GM18870 (cell line): Measurements from ENCODE around the gene B3GAT2.

ENCODE experiments used
- ATAC-seq: cut with Tn5 transposase; IDR thresholded peaks from one replicate; pipeline ENCODE4 v1.9.1; 2021; ENCODE audit warnings: moderate library complexity; ENCODE audit not compliant: unreplicated experiment

Gene B3GAT2

DNA sequence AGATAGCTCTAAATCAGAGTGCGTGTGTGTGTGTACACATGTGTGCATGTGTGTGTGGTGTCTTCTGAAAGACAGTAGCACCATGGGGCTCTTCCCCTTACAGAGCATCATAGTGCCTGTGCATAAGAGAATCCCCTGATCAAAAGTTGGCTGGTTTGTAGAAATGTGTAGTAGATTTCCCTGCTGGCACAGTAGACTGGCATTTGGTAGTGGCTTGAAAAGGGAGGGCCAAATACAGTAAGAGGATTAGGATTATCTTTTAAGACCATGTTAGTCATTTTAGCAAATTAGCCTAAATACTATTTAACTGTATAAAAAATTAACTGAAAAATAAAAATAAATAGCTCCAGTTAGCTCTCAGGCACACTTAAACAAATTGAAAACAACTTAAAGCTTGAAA is 112.6 kb downstream of the B3GAT2 start:
- no peak for ATAC-seq

DNA sequence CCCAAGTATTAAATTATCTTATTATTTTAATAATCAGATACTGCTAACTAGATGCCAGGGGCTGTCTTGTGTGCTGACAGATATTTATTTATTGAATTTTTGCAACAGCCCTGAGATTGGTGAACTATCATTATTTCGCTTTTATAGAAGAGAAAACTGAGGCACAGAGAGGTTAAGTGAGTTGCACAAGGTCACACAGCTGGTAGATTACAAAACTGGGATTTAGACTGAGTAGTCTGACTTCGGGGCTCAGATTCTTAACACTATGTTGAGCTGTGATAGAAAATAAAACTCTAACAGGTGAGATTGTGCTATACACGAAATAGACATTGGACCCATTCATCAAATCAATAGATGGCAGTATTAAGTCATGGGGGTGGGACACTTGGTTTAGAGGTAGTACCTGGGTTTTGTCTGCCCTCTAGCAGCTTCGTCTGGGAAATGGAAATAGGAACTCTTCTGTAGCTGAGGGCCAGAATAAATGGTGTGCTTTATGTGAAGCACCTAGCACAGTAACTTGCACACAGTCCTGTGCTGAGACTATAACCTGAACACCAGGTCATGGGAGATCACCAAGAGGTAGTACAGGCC is 113.4 kb downstream of the B3GAT2 start:
- ATAC-seq: no peak

DNA sequence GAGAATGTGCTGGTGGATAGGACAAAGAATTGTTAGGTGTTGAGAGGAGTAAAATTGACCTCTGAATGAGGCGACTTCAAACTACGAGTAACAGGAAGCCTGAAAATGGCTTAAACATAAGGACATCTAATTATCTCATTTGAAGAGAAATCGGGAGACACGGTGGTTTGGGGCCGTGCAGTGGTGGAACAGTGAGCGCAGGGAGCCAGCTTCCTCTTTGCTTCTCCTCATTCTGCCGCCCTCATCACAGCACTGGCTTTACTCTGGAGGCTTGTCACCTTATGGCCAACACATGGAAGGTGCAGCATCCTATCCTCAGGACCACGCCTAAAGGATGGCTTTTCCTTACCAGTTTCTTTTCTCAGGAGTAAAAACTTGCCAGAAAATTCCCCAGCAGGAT is 114.3 kb downstream of the B3GAT2 start:
- no peak for ATAC-seq

DNA sequence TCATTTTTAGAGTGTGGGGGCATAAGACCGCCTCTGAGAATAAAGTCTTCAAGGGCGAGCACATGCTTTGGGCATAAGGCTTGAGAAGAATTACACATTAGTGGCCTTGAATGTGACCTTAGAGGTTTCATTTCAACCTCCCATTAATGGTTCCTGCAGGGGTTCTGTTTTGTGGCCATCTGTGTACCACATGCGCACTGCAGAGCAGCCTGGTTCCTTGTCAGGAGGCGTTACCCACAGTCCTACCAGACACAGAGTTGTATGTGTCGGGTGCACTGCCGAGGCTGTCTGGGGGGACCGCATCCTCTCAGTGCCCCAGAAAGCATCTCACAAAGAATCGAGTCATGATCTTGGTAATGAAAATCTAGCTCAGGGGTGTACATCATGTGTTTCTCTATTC is 115.7 kb downstream of the B3GAT2 start:
- no peak for ATAC-seq

DNA sequence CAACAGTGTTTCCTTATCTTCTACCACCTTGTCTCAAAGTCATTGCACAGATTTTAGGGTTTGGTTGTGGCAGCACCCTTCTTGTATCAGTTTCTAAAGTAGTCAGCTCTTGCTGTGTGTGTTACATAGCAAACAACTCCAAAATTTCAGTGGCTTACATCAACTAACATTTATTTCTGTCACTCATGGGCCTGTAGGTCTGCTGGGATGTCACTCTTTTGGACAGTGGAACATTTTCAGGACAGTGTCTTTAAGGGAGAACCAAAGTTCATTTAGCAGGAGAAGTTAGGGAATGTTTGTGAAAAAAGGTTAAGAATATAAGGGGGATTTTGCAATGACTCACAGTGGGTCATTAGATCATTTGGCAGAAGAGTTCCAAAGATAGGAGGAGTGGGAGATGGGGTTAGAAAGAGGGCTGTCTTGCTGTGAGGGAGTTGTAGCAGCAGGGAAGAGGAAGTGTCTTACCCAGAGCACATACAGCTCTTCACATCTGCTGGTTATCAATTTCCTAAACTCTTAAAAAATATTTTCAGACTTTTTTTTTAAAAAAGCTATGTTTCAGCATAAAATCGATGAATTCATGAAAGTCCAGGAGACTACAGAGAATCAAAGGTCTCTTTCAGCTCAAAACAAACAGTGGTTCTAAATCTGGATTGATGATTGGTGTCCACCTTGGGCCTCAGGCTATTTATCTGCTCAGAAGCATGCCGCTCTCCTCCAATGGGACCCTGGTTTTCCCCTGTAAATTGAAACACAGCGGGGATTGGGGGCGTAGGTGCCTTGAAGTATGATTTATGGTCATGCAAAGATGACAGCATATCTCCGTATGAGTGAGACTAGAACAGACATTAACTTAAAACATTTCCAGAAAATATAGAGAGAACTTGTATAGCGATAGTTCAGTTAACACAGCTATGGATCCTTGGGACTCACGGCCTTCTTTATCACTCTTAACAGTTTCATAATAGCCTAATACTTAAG is 117.3 kb downstream of the B3GAT2 start:
- no peak for ATAC-seq

DNA sequence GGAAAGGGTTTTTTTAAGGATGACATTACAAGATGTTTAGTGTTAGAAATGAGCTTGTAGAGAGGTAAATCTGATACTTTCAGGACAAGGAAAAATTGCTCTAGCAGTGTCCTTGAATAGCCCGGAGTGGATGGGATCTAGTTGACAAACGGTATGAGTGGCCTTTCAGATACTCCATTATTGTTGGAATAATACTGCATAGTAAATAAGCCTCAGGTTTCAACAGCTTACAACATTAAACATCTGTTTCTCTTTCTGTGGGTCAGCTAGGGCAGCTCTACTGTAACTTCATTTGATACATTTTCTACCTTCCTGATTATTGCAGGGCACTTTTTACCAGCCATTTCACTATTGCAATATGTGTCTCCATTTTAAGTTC is 118.0 kb downstream of the B3GAT2 start:
- no peak for ATAC-seq

DNA sequence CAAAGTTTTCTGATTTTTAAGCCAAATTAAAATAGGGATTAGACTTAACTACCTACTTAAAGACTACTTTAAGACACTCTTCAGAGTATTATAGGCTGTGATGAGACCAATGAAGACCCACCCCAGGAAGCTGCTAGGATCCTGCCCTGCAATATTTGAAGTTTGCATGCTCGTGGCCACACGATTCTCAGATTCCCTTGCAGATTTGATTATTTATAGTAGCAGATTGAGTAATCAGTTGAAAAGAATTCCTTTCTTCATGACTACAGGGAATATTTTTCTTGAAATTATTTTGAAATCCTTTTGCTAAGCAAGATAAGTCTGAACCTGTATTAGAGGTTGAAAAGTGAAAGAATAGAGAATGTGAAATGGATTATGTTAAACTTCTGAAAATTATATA is 122.3 kb downstream of the B3GAT2 start:
- ATAC-seq: no peak

DNA sequence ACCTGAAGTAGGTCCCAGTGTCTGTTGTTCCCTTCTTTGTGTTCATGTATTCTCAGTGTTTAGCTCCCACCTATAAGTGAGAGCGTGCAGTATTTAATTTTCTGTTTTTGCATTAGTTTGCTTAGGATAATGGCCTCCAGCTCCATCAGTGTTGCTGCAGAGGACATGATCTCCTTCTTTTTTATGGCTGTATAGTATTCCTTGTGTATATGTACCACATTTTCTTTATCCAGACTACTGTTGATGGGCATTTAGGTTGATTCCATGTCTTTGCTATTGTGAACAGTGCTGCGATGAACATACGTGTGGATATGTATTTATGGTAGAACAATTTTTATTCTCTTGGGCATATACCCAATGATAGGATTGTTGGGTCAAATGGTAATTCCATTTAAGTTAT is 125.4 kb downstream of the B3GAT2 start:
- ATAC-seq: no peak

DNA sequence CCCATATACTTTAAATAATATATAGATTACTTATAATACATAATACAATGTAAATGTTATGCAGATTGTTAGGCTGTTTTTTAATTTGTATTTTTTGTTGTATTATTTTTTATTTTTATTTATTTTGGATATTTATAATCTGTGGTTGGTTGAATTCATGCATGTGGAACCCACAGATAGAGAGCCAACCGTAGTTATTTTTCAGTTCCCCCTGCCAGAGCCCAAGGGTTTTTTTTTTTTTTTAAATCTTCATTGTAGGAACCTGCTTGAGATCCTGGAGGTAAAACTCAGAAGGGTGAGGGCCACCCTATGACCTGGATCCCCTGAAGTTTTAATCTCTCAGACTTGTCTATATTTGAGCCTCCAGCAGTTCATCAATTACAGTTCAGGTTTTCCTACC is 133.2 kb downstream of the B3GAT2 start:
- no peak for ATAC-seq

DNA sequence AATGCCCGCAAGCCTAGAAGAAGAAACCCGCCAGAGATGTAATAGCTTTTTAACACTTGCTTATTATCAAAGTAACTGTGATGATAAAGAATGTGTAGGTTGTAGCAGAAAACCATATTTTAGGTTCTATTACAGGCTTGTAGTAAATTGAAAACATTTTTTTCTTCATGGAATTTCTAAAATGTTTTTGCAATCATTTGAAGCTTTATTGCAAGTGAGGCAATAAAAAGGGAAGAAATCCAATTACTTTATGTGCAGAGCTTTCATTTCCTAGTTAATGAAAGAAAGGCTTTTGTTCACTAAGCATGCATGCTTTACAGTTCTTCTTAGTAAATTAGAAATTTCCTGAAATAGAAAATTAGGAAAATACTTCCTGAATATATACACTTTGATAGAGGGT is 135.1 kb downstream of the B3GAT2 start:
- no peak for ATAC-seq

DNA sequence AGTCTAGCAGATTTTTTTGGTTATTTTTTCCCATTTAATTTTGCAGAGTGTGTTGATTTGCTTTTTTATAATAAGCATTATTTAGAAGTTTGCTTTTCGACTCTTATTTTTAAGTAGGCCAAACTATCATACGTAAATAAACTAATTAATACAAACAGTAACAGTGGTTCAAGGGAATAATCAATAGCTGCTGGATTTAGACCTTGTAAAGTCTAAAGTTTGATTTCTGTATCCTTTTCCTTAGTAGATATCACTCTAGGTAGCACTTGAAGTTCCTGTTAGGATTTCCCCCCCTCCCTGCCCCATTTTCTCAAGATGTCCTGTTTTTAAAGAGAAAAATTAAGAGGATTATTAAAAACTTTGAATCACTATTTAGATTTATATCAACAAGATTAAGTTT is 136.1 kb downstream of the B3GAT2 start:
- no peak for ATAC-seq

DNA sequence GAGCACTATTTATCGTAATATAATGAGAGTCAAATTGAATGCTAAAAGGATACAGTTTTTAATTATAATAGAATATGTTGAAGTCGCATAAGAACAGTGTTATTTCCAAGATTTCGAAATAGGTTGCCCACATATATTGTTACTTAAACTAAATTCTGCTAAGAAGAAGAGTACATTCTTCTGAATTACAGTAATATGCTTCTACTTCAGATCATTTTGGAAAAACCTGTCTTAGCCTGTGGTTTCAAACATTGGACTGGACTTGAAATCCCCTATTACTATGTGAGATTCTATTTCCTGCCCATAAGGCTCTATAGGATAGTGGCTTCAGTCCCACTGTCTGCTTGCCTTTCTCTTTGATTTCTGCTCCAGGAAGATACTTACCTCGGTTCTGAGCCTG is 137.2 kb downstream of the B3GAT2 start:
- ATAC-seq: no peak

DNA sequence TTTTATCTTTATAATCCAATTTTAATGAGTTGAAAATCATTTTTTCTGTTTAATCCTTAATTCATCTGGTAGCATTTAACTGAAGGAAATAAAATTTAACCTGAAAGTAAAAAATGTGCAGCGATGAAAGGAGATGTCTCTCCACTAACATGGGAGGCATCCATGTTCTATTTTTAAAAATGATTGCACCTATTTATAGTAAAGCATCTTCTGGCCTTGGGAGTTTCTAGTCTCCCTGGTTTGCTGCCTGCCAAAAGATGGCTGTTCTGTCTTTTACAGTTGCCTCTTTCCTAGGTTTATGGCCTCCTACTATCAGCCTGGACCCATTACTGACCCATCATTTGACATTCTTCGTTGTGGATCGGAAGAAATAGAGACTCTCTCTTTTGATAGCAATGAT is 143.0 kb downstream of the B3GAT2 start:
- no peak for ATAC-seq

DNA sequence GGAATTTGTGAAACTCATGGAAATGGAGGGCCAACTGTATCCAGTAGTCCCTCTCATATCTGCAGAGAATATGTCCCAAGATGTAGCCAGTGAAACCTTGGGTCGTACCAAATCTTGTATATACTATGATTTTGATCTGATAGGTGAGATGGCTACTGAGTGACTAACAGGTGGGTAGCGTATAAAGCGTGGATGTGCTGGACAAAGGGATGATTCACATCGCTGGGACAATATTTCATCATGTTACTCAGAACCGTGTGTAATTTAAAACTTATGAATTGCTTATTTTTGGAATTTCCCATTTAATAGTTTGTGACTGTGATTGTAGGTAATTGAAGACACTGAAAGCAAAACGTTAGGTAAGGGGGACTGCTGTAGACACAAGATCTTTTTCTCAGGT is 145.1 kb downstream of the B3GAT2 start:
- no peak for ATAC-seq
